ENCODE measurements around the gene CPE.

CPE gene

GRCh38 chr4:165364452-165365080 lies 14.2 kb upstream of the CPE start:
- Histone ChIP-seq H4K20me1 (ENCODE audit: insufficient read depth, low read length, poor library complexity, severe bottlenecking) (no peaks in the 10 kb centered on the region), H3K79me2 (ENCODE audit: insufficient read depth, low read length) (no peaks in the 10 kb centered on the region), H3K9me3 (ENCODE audit: insufficient read depth, low read depth, low read length) (no peaks in the 10 kb centered on the region), H2AFZ (ENCODE audit: low read length) (no peak overlapping the region), H3K4me2 (ENCODE audit: low read depth, low read length, poor library complexity, severe bottlenecking) (no peak overlapping the region), H3K9ac (ENCODE audit: low read depth, low read length, poor library complexity, severe bottlenecking) (no peak overlapping the region), H3F3A (ENCODE audit: low read depth) (no peaks in the 10 kb centered on the region), H3K27me3 (ENCODE audit: insufficient read depth, low read length, poor library complexity, severe bottlenecking) (no peaks in the 10 kb centered on the region), H3K9me2 (replicated peaks; ENCODE audit: low read depth, low read length) (no peaks in the 10 kb centered on the region), H3K4me1 (ENCODE audit: insufficient read depth, low read length, poor library complexity, severe bottlenecking) (no peaks in the 10 kb centered on the region), H3K4me3 (ENCODE audit: low read length, poor library complexity, severe bottlenecking) (no peak overlapping the region), H3K36me3 (ENCODE audit: insufficient read depth, low read length) (no peaks in the 10 kb centered on the region)
- TF ChIP-seq CTCF (conservative IDR thresholded peaks at IDR 0.05; ENCODE audit: low read length), result no peak
- TF ChIP-seq EZH2phosphoT487 (IDR thresholded peaks at IDR 0.05; ENCODE audit: borderline replicate concordance), result no peak

- Histone ChIP-seq H3K36me3 (ENCODE audit: insufficient read depth, low read length) (no peaks in the 10 kb centered on the region), H3K27me3 (ENCODE audit: insufficient read depth, low read length, poor library complexity, severe bottlenecking) (peaks cover 16% of the 10 kb centered on the region), H3K9me2 (replicated peaks; ENCODE audit: low read depth, low read length) (no peaks in the 10 kb centered on the region), H2AFZ (ENCODE audit: low read length) (no peak overlapping the region), H3K4me2 (ENCODE audit: low read depth, low read length, poor library complexity, severe bottlenecking) (no peak overlapping the region), H3K9me3 (ENCODE audit: insufficient read depth, low read depth, low read length) (no peaks in the 10 kb centered on the region), H4K20me1 (ENCODE audit: insufficient read depth, low read length, poor library complexity, severe bottlenecking) (no peaks in the 10 kb centered on the region), H3K9ac (ENCODE audit: low read depth, low read length, poor library complexity, severe bottlenecking) (no peak overlapping the region), H3K79me2 (ENCODE audit: insufficient read depth, low read length) (no peaks in the 10 kb centered on the region), H3F3A (ENCODE audit: low read depth) (no peaks in the 10 kb centered on the region), H3K4me1 (ENCODE audit: insufficient read depth, low read length, poor library complexity, severe bottlenecking) (no peaks in the 10 kb centered on the region), H3K4me3 (ENCODE audit: low read length, poor library complexity, severe bottlenecking) (no peak overlapping the region)
- no peak for TF ChIP-seq EZH2phosphoT487 (IDR thresholded peaks at IDR 0.05; ENCODE audit: borderline replicate concordance)
- TF ChIP-seq CTCF (conservative IDR thresholded peaks at IDR 0.05; ENCODE audit: low read length), result no peak
These were observed 11.8 kb upstream of the CPE start for GRCh38 chr4:165367040-165367439.

- TF ChIP-seq CTCF (conservative IDR thresholded peaks at IDR 0.05; ENCODE audit: low read length) (no peak), EZH2phosphoT487 (IDR thresholded peaks at IDR 0.05; ENCODE audit: borderline replicate concordance) (no peak)
- Histone ChIP-seq H3K36me3 (ENCODE audit: insufficient read depth, low read length) (no peaks in the 10 kb centered on the region), H2AFZ (ENCODE audit: low read length) (no peak overlapping the region)
These were observed 10.7 kb upstream of the CPE start for GRCh38 chr4:165368114-165368513.

More at GRCh38 chr4:165368114-165368513, 10.7 kb upstream of the CPE start:
- H3K9me2 ChIP-seq (replicated peaks; ENCODE audit: low read depth, low read length), result no peaks in the 10 kb centered on the region
- no peaks in the 10 kb centered on the region for H3K9me3 ChIP-seq (ENCODE audit: insufficient read depth, low read depth, low read length)
- no peaks in the 10 kb centered on the region for H4K20me1 ChIP-seq (ENCODE audit: insufficient read depth, low read length, poor library complexity, severe bottlenecking)
- no peak overlapping the region for H3K4me3 ChIP-seq (ENCODE audit: low read length, poor library complexity, severe bottlenecking)
- no peaks in the 10 kb centered on the region for H3K4me1 ChIP-seq (ENCODE audit: insufficient read depth, low read length, poor library complexity, severe bottlenecking)
- H3K4me2 ChIP-seq (ENCODE audit: low read depth, low read length, poor library complexity, severe bottlenecking), result no peak overlapping the region
- no peak overlapping the region for H3K9ac ChIP-seq (ENCODE audit: low read depth, low read length, poor library complexity, severe bottlenecking)
- no peaks in the 10 kb centered on the region for H3F3A ChIP-seq (ENCODE audit: low read depth)
- peaks cover 19% of the 10 kb centered on the region for H3K27me3 ChIP-seq (ENCODE audit: insufficient read depth, low read length, poor library complexity, severe bottlenecking)
- no peaks in the 10 kb centered on the region for H3K79me2 ChIP-seq (ENCODE audit: insufficient read depth, low read length)

Measured in Loucy (cell line).